NCI-H526 (cell line): ENCODE data around the gene SV2A.
A peak's percentile ranks its signal among the peaks of the same experiment; 100 is the strongest.
"Not testable (repeated sequence)": the region's sequence is repeated elsewhere in the genome, so short reads cannot be mapped to it uniquely, and the experiment has no call there.

Experiments
- DNase-seq, 2 experiments: peaks; one replicate each; lab custom pipeline; 2025; lab: John Stamatoyannopoulos, UW

Gene SV2A

DNA sequence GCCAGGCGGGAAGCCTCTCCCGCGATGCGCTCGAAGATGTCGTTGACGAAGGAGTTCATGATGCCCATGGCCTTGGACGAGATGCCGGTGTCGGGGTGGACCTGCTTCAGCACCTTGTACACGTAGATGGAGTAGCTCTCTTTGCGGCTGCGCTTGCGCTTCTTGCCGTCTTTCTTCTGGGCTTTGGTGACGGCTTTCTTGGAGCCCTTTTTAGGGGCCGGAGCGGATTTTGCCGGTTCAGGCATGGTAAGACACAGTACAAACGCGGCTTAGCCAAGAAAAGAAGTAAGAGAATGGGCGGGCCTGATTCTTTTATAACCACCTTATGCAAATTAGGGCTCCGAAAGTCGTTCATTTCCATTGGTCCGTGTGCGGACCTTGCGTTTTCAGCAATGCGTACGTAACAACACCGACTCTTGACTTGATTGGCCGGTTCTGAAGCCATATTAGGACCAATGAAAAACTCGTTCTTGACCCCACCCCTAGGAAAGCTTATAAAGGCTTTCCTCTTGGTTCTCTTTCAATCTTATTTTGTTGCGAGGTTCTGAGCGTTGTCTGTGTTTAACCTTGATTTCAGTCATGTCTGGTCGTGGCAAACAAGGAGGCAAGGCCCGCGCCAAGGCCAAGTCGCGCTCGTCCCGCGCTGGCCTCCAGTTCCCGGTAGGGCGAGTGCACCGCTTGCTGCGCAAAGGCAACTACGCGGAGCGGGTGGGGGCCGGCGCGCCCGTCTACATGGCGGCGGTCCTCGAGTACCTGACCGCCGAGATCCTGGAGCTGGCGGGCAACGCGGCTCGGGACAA is 31.0 kb downstream of the SV2A start:
- peak; percentile 100 for DNase-seq

DNA sequence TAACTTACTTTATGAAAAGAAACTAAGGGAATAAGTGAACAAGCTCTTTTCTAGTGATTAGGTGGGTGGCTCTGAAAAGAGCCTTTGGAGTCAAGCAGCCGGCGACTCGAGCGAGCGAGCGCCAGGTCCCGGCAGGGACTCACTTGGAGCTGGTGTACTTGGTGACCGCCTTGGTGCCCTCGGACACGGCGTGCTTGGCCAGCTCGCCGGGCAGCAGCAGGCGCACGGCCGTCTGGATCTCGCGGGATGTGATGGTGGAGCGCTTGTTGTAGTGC is 31.6 kb downstream of the SV2A start:
- DNase-seq = not testable (repeated sequence)

DNA sequence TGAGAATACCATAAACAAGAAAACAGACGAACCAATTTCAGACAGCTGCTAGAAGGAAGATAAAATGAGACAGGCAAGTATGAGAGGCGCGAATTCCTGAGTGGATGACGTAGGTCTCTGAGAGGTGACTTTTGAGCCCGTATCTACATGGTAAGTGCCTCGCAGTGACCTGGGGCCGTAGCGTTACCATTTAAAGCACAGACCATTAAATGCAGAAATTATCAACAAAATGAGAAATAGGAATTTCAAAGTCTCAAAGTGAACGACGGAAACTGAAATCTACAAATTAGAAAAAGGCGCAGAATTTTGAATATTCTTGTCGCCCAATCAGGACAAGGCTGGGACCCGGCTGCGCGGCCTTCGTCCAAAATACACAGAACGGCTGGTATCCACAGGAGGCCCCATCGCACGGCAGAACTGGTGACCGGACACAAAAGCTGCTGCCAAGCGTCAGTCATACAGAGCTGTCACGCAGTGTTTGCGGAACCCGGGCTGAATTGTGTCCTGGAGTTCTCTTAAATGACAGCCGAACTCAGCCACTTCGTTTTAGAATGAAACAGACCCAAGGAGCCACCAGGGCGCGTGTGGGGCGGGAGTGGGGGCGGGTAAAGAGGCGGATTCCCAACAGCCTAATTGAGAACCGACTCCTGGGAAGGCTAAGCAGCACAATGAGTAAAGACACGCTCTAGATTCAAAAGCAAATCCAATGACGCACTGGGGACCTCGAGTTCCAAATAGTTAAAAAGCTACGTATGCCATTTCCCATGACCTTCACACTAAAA is 32.1 kb downstream of the SV2A start:
- DNase-seq = peak; percentile 96 to 97

DNA sequence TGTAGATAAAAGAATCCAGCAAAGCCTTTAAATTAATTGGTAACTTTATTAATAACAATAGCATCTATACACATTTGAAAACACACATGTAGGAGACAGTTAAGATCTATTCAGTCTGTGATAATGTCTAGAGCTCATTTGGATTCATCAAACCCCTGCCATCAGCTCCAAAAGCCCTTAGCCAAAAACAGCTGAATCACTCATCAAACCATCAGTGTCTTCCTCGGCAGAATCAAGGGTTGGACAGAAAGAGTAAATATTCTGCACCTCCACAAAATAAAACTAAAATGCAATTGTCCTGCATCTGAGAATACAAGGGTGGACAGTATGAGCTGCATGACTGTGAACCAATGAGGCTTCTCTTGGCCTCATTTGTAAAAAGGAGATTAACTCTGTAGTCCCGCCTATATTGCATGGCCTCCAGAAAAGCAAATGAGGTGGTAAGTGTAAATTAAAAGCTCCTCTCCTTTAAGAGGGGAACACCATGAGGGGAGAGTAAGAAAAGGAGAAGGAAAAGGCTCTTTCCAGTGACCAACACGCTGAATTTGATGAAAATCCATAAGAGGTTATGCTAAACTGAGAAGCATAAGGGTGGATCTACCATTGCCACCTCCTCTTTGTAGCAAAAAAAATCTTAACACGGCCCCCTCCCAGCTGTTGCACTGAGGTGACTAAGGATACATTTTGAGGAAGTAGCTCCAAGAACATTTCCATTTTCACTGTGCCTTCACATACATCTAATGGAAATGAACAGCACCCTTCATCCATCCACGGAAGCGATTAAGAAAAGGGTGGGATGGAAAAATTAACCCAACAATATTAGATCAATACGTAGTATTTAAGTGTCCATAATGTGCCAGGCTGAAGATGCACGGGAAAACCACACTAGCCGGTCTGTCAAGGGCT is 33.0 kb downstream of the SV2A start:
- peak; percentile 84 to 91 for DNase-seq

DNA sequence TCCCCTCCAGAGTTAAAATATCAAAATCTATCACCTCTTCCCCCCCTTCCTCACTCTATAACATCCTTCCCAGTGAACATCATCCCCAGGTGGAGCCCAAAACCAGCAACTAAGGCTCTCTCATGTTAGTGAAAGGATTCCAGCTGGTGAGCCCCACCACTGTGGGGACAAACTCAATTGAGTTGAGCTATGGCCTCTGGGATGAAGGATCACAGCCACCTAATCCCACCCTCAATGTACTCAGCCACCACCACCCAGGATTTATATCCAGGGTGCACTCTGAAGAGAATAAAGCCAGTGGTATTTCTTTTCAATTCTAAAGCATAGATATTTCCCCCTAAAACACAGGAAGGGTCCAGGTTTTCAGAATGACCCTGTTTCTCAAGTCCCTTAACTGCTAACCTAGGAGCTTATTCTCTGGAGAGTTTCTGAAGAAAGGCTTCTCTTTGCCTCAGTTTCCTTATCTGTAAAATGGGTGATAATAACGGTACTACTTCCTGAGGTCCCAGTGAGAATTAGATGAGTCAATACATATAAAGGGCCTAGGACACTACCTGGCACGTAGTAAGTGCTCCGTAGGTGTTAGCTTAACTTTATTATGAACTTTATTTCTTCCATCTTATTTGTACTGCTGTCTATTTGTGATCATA is 33.9 kb downstream of the SV2A start:
- DNase-seq = no peak

DNA sequence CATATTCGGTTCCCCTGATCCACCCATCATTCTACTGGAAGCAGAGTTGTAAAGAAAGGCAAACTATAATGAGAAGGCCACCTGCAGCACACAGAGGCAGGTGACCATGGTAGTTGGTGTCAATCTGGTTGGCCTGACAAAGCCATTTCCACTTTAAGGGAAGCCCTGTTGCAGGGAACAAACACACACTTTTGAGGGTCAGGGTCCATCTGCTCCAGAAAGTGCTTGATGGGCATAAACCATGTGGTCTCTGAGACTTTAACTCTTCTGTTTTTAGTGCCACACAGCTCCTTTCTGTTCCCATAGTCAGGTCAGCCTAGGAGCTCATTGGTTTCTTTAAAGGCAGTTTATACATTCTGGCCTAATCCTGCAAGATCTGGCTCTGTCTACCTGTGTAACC is 35.8 kb downstream of the SV2A start:
- no peak for DNase-seq

DNA sequence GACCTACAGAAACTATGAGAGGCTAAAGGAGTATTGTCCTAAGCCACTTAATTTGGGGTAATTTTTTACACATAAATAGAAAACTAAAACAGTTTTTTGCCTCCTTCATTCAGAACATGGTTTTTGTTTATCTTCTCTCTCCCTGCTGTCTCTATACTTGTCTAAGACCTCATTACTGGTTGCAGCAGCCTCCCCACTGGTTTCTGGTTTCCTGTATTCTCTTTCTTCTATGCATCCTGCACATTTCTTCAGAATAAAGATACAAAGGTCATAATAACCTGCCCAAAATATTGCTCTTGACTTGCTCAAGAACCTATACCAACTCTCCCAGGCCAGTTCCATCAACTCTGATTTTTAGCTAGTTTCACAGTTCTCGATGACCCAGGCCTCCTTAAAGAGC is 38.1 kb downstream of the SV2A start:
- DNase-seq = no peak

DNA sequence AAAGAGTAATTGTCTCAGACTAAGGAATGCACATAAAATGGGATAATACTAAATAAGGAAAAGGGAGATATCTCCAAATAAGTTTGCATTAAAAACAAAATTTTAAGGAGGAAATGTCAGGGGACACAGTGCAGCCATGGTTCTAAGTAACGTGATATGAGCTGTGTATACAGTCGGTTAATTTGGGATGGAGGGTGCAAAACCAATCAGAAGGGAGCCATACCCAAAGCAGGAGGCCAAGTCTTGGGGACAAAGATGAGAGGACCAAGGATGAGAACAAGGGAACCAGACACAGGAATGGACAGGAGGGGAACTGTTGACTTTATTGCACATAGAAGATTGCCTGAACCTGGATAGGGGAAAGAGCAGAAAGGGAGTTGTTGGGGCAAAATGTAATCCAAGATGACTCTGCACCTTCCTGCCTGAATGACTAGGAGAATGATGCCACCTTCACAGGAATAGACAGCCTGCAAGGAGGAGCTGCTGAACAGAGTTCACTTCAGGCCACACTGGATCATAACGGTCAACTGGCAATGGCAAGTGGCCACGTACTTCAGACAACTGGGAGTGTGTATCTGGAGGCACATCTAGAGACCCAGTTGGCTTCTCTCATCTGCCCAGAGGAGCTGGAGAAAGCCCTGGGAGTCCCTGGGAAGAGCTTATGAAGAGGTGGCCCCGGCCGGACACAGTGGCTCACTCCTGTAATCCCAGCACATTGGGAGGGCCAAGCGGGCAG is 40.3 kb downstream of the SV2A start:
- DNase-seq = no peak

DNA sequence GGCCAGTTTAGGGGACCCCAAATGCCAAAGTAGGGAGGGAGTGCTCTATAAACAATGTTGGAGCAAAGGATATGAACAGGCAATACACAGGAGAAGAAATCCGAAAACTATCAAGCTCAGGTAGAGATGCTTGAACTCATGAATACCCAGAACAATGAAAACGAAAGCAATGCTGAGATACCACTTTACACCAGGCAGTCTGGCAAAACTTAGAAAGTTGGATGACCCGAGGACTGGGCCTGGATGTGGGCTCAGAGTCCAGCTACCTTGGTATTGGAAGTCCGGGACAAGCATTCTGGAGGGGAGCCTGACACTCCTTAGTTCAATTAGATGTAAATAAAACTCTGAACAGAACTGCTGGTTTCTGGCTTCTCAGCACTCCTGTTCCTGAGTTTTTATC is 44.6 kb downstream of the SV2A start:
- DNase-seq = not testable (repeated sequence)

DNA sequence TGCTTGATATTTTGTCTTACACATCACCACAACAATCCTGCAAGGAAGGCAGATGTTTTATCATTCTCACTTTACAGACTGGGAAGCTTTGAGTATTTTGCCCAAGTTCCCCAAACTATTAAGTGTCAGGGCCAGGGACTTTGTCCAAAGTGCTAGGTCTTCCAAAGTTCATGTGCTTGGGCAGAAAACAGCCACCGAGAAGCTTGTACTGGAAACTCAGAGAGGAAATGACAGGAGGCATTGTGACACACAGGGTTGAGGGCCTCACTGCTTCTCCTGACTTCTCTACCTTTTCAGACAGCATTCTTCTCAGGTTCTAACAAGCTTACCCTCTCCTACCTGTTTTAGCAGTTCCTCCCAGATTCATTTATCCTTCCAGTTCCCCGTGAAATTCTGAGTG is 50.8 kb downstream of the SV2A start:
- not testable (repeated sequence) for DNase-seq

DNA sequence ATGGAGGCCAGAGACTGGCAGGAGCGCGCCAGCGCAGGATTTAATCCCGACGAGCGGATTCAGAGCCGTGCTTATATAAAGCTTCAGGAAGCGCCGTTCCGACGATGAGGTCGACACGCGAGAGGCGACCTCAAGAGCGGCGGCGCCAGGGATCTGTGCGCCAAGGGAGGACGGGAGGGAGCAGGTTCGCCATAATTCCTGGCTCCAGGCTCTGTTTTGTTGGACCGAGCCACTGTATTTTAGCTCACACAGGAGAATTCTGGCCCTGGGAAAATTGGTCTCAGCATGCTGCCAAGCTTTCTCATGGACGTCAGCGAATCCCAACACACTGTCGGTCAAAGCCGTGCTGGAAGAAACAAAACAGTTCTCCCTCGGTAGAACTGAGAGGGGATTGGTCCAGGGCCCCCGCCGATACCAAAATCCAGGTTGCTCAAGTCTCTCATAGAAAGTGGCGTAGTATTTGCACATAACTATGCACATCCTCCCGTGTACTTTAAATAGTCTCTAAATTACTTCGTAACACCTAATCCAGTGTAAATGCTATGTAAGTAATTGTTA is 56.1 kb downstream of the SV2A start:
- not testable (repeated sequence) for DNase-seq

DNA sequence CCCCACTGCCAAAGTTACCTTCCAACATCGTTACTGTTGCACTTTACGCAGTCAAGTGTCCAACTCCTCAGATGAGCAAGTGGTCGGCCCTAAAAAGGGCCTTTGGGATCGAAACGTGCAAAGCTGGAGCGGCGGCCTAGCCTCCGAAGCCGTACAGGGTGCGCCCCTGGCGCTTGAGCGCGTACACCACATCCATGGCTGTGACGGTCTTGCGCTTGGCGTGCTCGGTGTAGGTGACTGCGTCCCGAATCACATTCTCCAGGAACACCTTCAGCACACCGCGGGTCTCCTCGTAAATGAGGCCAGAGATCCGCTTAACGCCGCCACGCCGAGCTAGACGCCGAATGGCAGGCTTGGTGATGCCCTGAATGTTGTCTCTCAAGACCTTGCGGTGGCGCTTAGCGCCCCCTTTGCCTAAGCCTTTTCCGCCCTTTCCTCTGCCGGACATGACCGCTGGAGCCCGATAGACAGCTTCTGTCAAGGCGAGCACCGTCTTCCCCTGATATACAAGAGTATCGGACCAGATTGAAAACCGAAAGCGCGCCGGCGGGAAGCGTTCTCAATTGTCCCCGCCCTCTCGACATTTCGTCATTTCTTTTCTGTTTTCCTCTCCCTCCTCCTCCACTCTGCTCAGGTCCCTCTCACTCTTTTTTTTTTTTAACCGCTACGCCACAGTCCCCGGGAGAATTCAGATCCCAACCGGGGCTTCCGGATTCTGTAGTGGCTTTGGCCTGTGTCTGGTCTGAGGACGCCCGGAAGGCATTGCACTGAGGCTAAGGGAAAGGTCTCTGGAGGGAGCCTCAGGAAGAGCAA is 56.8 kb downstream of the SV2A start:
- DNase-seq = not testable (repeated sequence)

DNA sequence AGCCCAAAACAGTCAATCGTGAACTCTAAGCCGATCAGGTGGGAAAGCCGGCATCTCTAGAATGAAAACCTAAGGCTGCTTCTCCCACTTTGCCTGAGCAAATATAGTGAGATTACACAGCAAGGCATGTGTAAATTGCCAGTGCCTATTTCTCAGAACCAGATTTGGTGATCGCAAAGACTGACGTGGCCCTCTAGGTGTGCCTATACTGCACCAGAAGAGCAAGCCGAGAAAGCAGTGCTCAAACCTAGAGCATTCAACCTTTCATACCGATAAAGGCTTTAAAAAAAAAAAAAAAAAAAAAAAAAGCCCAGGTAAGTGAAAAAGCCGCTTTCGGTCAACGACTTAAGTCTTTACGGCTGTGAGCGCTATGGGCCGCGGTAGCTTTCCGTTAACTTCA is 57.4 kb downstream of the SV2A start:
- not testable (repeated sequence) for DNase-seq
